Measurements from ENCODE around the gene MAPK9.

The MAPK9 gene

DNA sequence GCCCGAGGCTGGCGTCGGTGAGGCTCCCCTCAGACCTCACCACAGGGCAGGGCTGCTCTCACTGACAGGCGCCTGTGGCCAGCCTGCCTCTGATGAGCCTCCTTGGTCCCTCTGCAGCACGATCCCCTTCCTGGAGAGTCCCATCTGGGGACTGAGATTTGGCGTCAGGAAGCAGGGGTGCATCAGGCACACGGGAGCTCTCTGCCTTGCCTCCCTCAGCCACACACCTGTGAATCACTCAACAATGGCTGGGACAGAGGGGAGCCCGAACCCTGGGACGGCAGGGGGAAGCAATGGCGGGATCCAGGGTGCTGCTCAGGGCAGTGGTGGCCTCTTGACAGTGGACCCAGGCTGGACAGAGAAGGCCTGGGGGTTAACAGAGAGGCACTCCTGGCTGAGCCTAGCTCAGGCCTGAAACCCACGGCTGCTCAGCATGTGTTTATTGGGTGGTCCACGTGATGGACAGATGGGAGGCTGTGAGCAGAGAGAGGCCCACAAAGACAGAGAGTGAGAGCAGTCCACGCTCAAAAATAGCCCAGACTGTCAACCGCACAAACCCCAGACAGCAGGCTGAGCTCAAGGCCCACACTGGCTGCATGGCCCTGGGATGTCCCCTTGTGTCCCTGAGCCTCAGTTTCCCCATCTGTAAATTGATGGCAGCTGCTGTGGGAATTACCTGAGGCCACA lies 94.7 kb downstream of the MAPK9 start:
- Histone ChIP-seq H3K9ac (ENCODE audit: low read depth, low read length, poor library complexity) (peak overlapping the region; percentile 47), H3K79me1 (ENCODE audit: low read depth, low read length) (no peaks in the 10 kb centered on the region), H2AK5ac (ENCODE audit: low read depth, low read length) (no peak overlapping the region), H3K27me3 (ENCODE audit: control insufficient read depth in 3 of 3, insufficient read depth in 3 of 3, low read depth in 1 of 3, low read length in 3 of 3) (no peaks in the 10 kb centered on the region), H3K4me1 (ENCODE audit: control insufficient read depth in 2 of 2, insufficient read depth in 1 of 2, low read depth in 1 of 2, low read length in 2 of 2) (peaks cover 0 to 2% of the 10 kb centered on the region in 2 donors), H3K27ac (replicated peaks; ENCODE audit: low read length) (no peak overlapping the region), H3K23ac (ENCODE audit: low read depth, low read length, poor library complexity) (peak overlapping the region; percentile 45), H3K18ac (ENCODE audit: low read length) (peak overlapping the region; percentile 39), H3K4ac (ENCODE audit: low read length) (no peak overlapping the region), H3K36me3 (replicated peaks in 1 of 2; ENCODE audit: control insufficient read depth in 2 of 2, insufficient read depth in 2 of 2, low read length in 2 of 2) (no peaks in the 10 kb centered on the region), H2BK15ac (ENCODE audit: low read length) (peak overlapping the region; percentile 78), H3K4me3 (ENCODE audit: low read length in 2 of 2) (no peak overlapping the region), H4K8ac (ENCODE audit: low read depth, low read length) (no peak overlapping the region), H3K4me2 (ENCODE audit: insufficient read depth, low read length, poor library complexity, severe bottlenecking) (no peak overlapping the region), H2BK12ac (ENCODE audit: low read length) (peak overlapping the region; percentile 35), H2BK120ac (ENCODE audit: low read depth, low read length) (peak overlapping the region; percentile 49), H4K91ac (ENCODE audit: low read depth, low read length, poor library complexity) (no peak overlapping the region), H2BK5ac (ENCODE audit: low read length) (peak overlapping the region; percentile 63), H3K14ac (ENCODE audit: low read length) (peak overlapping the region; percentile 57), H3K9me3 (replicated peaks in 1 of 2; ENCODE audit: control insufficient read depth in 2 of 2, insufficient read depth in 1 of 2, low read depth in 1 of 2, low read length in 2 of 2) (no peaks in the 10 kb centered on the region), H2AFZ (ENCODE audit: low read length) (no peak overlapping the region)
- no CpG with 5 or more reads among the region's 14 CpGs for WGBS, 2 donors (ENCODE audit: extremely low coverage in 2 of 2, insufficient read length in 2 of 2, insufficient replicate concordance in 1 of 2)
- no peak for DNase-seq (ENCODE audit: low spot score)

DNA sequence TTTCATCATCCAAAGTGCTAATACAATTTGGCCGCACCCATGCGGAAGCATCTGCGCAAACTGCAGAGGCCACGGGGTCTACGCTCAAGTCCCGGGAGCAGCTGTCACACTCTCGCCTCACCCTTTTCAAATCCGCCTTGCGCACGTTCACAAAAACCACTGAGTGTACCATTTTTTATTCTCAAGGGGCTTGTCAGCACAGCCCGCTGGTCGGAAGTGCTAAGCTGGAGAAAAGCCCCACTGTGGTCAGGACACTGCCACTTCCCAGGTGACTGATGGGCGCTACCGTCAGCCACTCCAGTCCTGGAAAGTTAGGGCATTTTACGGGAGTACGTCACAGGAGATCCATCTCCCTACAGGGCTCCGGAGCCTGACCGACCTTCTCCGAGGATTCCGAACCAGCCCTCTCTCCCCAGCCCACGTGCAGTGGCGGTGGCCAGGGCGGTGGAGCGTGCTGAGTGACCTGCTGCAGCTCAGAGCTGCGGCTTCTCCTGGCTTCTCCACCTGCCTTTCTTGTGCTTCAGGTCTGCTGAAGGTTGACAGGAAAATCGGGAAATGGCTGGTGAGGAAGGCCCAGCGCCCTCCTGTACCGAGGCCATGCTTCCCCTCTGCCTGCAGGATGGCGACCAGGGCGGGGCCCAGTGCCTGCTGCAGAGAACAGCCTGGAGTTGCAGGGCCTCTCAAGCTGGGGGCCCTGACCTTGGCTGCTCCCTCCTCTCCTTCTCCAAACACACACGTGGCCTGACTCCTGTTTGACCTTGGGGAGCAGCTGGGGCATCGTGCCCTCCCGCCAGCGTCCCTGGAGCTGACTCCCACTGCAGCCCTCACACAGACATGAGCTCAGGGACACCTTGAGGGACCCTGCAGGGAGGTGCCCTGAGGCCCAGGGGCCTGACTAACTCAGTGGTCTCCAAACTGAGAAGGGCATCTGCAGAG lies 97.2 kb downstream of the MAPK9 start:
- Histone ChIP-seq H3K14ac (ENCODE audit: low read length) (peak overlapping the region; percentile 67), H3K4ac (ENCODE audit: low read length) (no peak overlapping the region), H3K18ac (ENCODE audit: low read length) (peak overlapping the region; percentile 42), H2BK12ac (ENCODE audit: low read length) (peak overlapping the region; percentile 23), H3K4me1 (ENCODE audit: control insufficient read depth in 2 of 2, insufficient read depth in 1 of 2, low read depth in 1 of 2, low read length in 2 of 2) (no peaks in the 10 kb centered on the region), H2AK5ac (ENCODE audit: low read depth, low read length) (peak overlapping the region; percentile 5), H3K23ac (ENCODE audit: low read depth, low read length, poor library complexity) (no peak overlapping the region), H3K27me3 (ENCODE audit: control insufficient read depth in 3 of 3, insufficient read depth in 3 of 3, low read depth in 1 of 3, low read length in 3 of 3) (no peaks in the 10 kb centered on the region), H4K91ac (ENCODE audit: low read depth, low read length, poor library complexity) (no peak overlapping the region), H3K27ac (replicated peaks; ENCODE audit: low read length) (no peak overlapping the region), H3K9me3 (replicated peaks in 1 of 2; ENCODE audit: control insufficient read depth in 2 of 2, insufficient read depth in 1 of 2, low read depth in 1 of 2, low read length in 2 of 2) (no peaks in the 10 kb centered on the region), H3K4me2 (ENCODE audit: insufficient read depth, low read length, poor library complexity, severe bottlenecking) (no peak overlapping the region), H2BK5ac (ENCODE audit: low read length) (no peak overlapping the region), H2AFZ (ENCODE audit: low read length) (no peak overlapping the region), H2BK15ac (ENCODE audit: low read length) (peak overlapping the region; percentile 35), H3K9ac (ENCODE audit: low read depth, low read length, poor library complexity) (peak overlapping the region; percentile 7), H3K79me1 (ENCODE audit: low read depth, low read length) (no peaks in the 10 kb centered on the region), H2BK120ac (ENCODE audit: low read depth, low read length) (no peak overlapping the region), H3K36me3 (replicated peaks in 1 of 2; ENCODE audit: control insufficient read depth in 2 of 2, insufficient read depth in 2 of 2, low read length in 2 of 2) (no peaks in the 10 kb centered on the region), H3K4me3 (ENCODE audit: low read length in 2 of 2) (peak overlapping the region in 1 of 2 donors; percentile 53), H4K8ac (ENCODE audit: low read depth, low read length) (no peak overlapping the region)
- no peak for DNase-seq (ENCODE audit: low spot score)
- WGBS, 2 donors (ENCODE audit: extremely low coverage in 2 of 2, insufficient read length in 2 of 2, insufficient replicate concordance in 1 of 2), result no CpG with 5 or more reads among the region's 34 CpGs

DNA sequence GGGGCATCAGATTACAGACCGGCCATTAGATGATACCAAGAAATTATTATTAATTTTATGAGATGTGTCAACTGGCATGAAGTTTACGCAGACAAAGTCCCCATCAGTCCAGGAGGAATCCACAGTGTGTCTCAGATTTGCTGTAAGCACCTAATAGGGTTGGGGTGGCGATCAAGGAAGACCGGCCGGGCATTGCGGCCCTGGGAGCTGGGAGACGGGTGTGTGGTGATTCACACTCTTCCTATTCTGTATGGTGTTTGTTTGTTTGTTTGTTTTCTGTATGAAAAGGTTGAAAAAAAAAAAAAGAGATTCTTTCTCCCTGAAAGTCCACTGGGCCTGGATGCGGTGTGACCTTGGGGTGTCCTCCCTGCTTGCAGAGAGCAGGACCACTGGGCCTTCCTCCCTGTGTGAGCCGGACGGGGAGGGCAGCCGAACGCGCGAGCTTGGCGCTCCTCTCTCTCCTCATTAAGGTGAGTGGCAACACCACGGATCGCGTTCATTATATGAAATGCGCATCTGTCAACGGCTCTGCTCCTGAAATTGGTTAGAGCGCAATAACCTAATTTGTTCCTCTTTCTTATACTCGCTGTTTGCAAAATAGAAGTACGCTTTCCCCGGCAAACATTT lies 98.0 kb downstream of the MAPK9 start:
- DNase-seq (ENCODE audit: low spot score), result no peak
- WGBS, 2 donors (ENCODE audit: extremely low coverage in 2 of 2, insufficient read length in 2 of 2, insufficient replicate concordance in 1 of 2), result no CpG with 5 or more reads among the region's 24 CpGs
- H2BK120ac ChIP-seq (ENCODE audit: low read depth, low read length), result no peak overlapping the region

DNA sequence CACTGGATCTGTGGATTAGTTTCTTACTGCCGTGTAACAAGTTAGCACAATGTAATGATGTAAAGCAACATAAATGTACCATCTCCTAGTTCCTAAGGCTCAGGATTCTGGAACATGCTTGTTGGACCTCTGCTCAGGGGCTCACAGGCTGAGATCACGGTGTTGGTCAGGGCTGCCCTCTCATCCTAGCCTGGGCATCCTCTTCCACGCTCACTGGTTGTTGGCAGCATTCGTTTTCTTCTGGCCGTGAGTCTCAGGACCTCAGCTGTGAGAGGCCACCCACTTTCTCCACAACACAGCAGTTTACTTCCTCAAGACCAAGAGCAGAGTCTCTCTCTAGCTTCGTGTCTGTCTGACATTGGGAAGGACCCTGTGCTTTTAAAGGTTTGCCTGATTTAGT lies 100.2 kb downstream of the MAPK9 start:
- Histone ChIP-seq H3K9ac (ENCODE audit: low read depth, low read length, poor library complexity) (no peak overlapping the region), H3K36me3 (replicated peaks in 1 of 2; ENCODE audit: control insufficient read depth in 2 of 2, insufficient read depth in 2 of 2, low read length in 2 of 2) (no peaks in the 10 kb centered on the region), H2BK12ac (ENCODE audit: low read length) (no peak overlapping the region), H4K8ac (ENCODE audit: low read depth, low read length) (no peak overlapping the region), H3K4me2 (ENCODE audit: insufficient read depth, low read length, poor library complexity, severe bottlenecking) (no peak overlapping the region), H3K27ac (replicated peaks; ENCODE audit: low read length) (no peak overlapping the region), H2AFZ (ENCODE audit: low read length) (no peak overlapping the region), H3K27me3 (ENCODE audit: control insufficient read depth in 3 of 3, insufficient read depth in 3 of 3, low read depth in 1 of 3, low read length in 3 of 3) (no peaks in the 10 kb centered on the region), H2BK120ac (ENCODE audit: low read depth, low read length) (no peak overlapping the region), H3K4me3 (ENCODE audit: low read length in 2 of 2) (no peak overlapping the region), H2BK15ac (ENCODE audit: low read length) (no peak overlapping the region), H3K79me1 (ENCODE audit: low read depth, low read length) (no peaks in the 10 kb centered on the region), H3K14ac (ENCODE audit: low read length) (no peak overlapping the region), H2BK5ac (ENCODE audit: low read length) (no peak overlapping the region), H3K4ac (ENCODE audit: low read length) (no peak overlapping the region), H2AK5ac (ENCODE audit: low read depth, low read length) (no peak overlapping the region), H3K18ac (ENCODE audit: low read length) (no peak overlapping the region), H3K4me1 (ENCODE audit: control insufficient read depth in 2 of 2, insufficient read depth in 1 of 2, low read depth in 1 of 2, low read length in 2 of 2) (no peaks in the 10 kb centered on the region), H3K23ac (ENCODE audit: low read depth, low read length, poor library complexity) (no peak overlapping the region), H3K9me3 (replicated peaks in 1 of 2; ENCODE audit: control insufficient read depth in 2 of 2, insufficient read depth in 1 of 2, low read depth in 1 of 2, low read length in 2 of 2) (peaks cover 0 to 3% of the 10 kb centered on the region in 2 donors), H4K91ac (ENCODE audit: low read depth, low read length, poor library complexity) (no peak overlapping the region)
- DNase-seq (ENCODE audit: low spot score), result no peak
- no CpG with 5 or more reads among the region's 6 CpGs for WGBS, 2 donors (ENCODE audit: extremely low coverage in 2 of 2, insufficient read length in 2 of 2, insufficient replicate concordance in 1 of 2)

More for the DNA sequence above, 98.0 kb downstream of the MAPK9 start:
- Histone ChIP-seq H2BK15ac (ENCODE audit: low read length) (no peak overlapping the region), H2AK5ac (ENCODE audit: low read depth, low read length) (no peak overlapping the region), H3K27ac (replicated peaks; ENCODE audit: low read length) (no peak overlapping the region), H3K79me1 (ENCODE audit: low read depth, low read length) (no peaks in the 10 kb centered on the region), H3K9me3 (replicated peaks in 1 of 2; ENCODE audit: control insufficient read depth in 2 of 2, insufficient read depth in 1 of 2, low read depth in 1 of 2, low read length in 2 of 2) (no peaks in the 10 kb centered on the region), H3K9ac (ENCODE audit: low read depth, low read length, poor library complexity) (no peak overlapping the region), H3K23ac (ENCODE audit: low read depth, low read length, poor library complexity) (no peak overlapping the region), H4K8ac (ENCODE audit: low read depth, low read length) (no peak overlapping the region), H2AFZ (ENCODE audit: low read length) (no peak overlapping the region), H3K14ac (ENCODE audit: low read length) (no peak overlapping the region), H3K4me1 (ENCODE audit: control insufficient read depth in 2 of 2, insufficient read depth in 1 of 2, low read depth in 1 of 2, low read length in 2 of 2) (no peaks in the 10 kb centered on the region), H3K36me3 (replicated peaks in 1 of 2; ENCODE audit: control insufficient read depth in 2 of 2, insufficient read depth in 2 of 2, low read length in 2 of 2) (no peaks in the 10 kb centered on the region), H2BK5ac (ENCODE audit: low read length) (no peak overlapping the region), H3K4ac (ENCODE audit: low read length) (no peak overlapping the region), H2BK12ac (ENCODE audit: low read length) (no peak overlapping the region), H3K27me3 (ENCODE audit: control insufficient read depth in 3 of 3, insufficient read depth in 3 of 3, low read depth in 1 of 3, low read length in 3 of 3) (no peaks in the 10 kb centered on the region), H4K91ac (ENCODE audit: low read depth, low read length, poor library complexity) (no peak overlapping the region), H3K18ac (ENCODE audit: low read length) (no peak overlapping the region), H3K4me3 (ENCODE audit: low read length in 2 of 2) (no peak overlapping the region), H3K4me2 (ENCODE audit: insufficient read depth, low read length, poor library complexity, severe bottlenecking) (no peak overlapping the region)
